HuH-7 (cell line): ENCODE results near the gene TNFRSF19.

Experiments
- DNase-seq: peaks from one replicate; pipeline ENCODE4 v3.0.0; 2011; ENCODE audit warnings: low spot score

TNFRSF19 gene

GRCh38 chr13:23628765-23629565 lies 58.8 kb downstream of the TNFRSF19 start:
- DNase-seq, result no peak

- DNase-seq, result no peak
These were observed 59.5 kb downstream of the TNFRSF19 start for GRCh38 chr13:23629566-23630272.

GRCh38 chr13:23630349-23631093 lies 60.3 kb downstream of the TNFRSF19 start:
- no peak for DNase-seq

- DNase-seq, result no peak
These were observed 61.3 kb downstream of the TNFRSF19 start for GRCh38 chr13:23631311-23632047.

GRCh38 chr13:23632048-23632582 lies 61.9 kb downstream of the TNFRSF19 start:
- no peak for DNase-seq

GRCh38 chr13:23632741-23633140 lies 62.5 kb downstream of the TNFRSF19 start:
- DNase-seq, result no peak

GRCh38 chr13:23634897-23635296 lies 64.7 kb downstream of the TNFRSF19 start:
- DNase-seq, result no peak

- no peak for DNase-seq
These were observed 66.1 kb downstream of the TNFRSF19 start for GRCh38 chr13:23636360-23636759.

GRCh38 chr13:23637829-23638228 lies 67.6 kb downstream of the TNFRSF19 start:
- DNase-seq, result no peak

GRCh38 chr13:23639674-23640073 lies 69.5 kb downstream of the TNFRSF19 start:
- DNase-seq, result no peak

GRCh38 chr13:23642110-23642509 lies 71.9 kb downstream of the TNFRSF19 start:
- DNase-seq, result no peak

GRCh38 chr13:23643338-23644125 lies 73.3 kb downstream of the TNFRSF19 start:
- DNase-seq, result no peak

GRCh38 chr13:23644126-23644419 lies 73.9 kb downstream of the TNFRSF19 start:
- DNase-seq, result no peak

GRCh38 chr13:23644527-23645138 lies 74.4 kb downstream of the TNFRSF19 start:
- no peak for DNase-seq

- DNase-seq, result no peak
These were observed 75.6 kb downstream of the TNFRSF19 start for GRCh38 chr13:23645851-23646250.

- no peak for DNase-seq
These were observed 81.2 kb downstream of the TNFRSF19 start for GRCh38 chr13:23651439-23651838.

- DNase-seq, result no peak
These were observed 81.7 kb downstream of the TNFRSF19 start for GRCh38 chr13:23651887-23652286.

GRCh38 chr13:23652909-23653726 lies 82.9 kb downstream of the TNFRSF19 start:
- no peak for DNase-seq
